GM18499 (cell line): ENCODE data around the gene PSME3IP1.

Experiments
- ATAC-seq: cut with Tn5 transposase; IDR thresholded peaks from one replicate; pipeline ENCODE4 v1.9.1; 2021; ENCODE audit warnings: moderate number of reproducible peaks; ENCODE audit not compliant: insufficient read depth, unreplicated experiment

PSME3IP1 gene

GRCh38 chr16:57105184-57105583, 80.7 kb downstream of the PSME3IP1 start:
- ATAC-seq, result no peak

GRCh38 chr16:57104706-57105105, 81.1 kb downstream of the PSME3IP1 start:
- no peak for ATAC-seq

- no peak for ATAC-seq
Measured at GRCh38 chr16:57102888-57103851, 82.7 kb downstream of the PSME3IP1 start.
